PC-9 (cell line): ENCODE measurements around the gene DAPK1.

ENCODE experiments used
- CTCF ChIP-seq: fragments of 200-600 bp; sonication (generic); conservative IDR thresholded peaks from 2 replicates; pipeline ENCODE4 v1.6.1; 2017; ENCODE audit warnings: mixed run types, antibody characterized with exemption, mild to moderate bottlenecking, moderate library complexity
- EZH2 ChIP-seq: fragments of 200-600 bp; sonication (generic); IDR thresholded peaks from 2 replicates; pipeline ENCODE4 v1.8.0; 2017; ENCODE audit warnings: antibody characterized with exemption, low read depth

DNA sequence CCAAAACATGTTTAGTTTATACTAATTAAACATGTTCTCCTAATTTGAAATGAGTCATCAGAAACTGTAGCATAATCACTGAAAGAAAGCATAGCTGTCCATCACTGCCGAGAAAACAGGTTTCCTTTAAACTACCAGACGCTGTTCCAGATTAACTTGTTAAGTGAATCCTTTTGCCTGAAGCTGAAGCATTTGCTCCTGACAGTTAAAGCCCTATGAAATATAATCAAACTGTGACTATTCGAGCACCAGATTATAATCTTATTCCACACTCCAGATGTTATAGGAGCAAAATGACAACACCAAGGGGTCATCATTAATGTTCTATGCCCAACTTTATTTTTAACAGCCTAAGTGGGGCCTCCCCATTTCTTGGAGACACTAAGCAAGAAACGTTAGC is 142.3 kb downstream of the DAPK1 start:
- TF ChIP-seq CTCF (no peak), EZH2 (no peak)
